ENCODE results near the gene TLK1.

GRCh38 chr2:171171808-171172207 lies 11.1 kb upstream of the TLK1 start:
- TF ChIP-seq CTCF (IDR thresholded peaks at IDR 0.05; ENCODE audit: insufficient read depth, low read length) (no peak), POLR2AphosphoS5 (IDR thresholded peaks at IDR 0.05; ENCODE audit: low read depth) (no peak), REST (IDR thresholded peaks at IDR 0.05; ENCODE audit: insufficient replicate concordance, low read depth) (no peak)

Data from HL-60 (cell line).